PC-3 (cell line): Measurements from ENCODE around the gene ST6GALNAC3.

Experiments
- EZH2 ChIP-seq: fragments of 300-600 bp; sonication (generic); IDR thresholded peaks from one replicate; pipeline ENCODE4 v1.6.1; 2017; ENCODE audit warnings: antibody characterized with exemption, mild to moderate bottlenecking, low read length; ENCODE audit not compliant: unreplicated experiment
- EZH2phosphoT487 ChIP-seq: fragments of 300-600 bp; sonication (generic); IDR thresholded peaks from 2 replicates; pipeline ENCODE4 v1.6.1; 2018; ENCODE audit warnings: mild to moderate bottlenecking, antibody characterized with exemption, low read length, borderline replicate concordance
- TF ChIP-seq, protein P1 (sequence below): fragments of 300-600 bp; sonication (generic); conservative IDR thresholded peaks from 2 replicates; pipeline ENCODE4 v1.5.1; 2017; ENCODE audit warnings: antibody characterized with exemption, low read depth, mild to moderate bottlenecking, low read length

GRCh38 chr1:76542359-76542758 lies 467.8 kb downstream of the ST6GALNAC3 start:
- TF ChIP-seq EZH2: no peak
- TF ChIP-seq, protein P1, sequence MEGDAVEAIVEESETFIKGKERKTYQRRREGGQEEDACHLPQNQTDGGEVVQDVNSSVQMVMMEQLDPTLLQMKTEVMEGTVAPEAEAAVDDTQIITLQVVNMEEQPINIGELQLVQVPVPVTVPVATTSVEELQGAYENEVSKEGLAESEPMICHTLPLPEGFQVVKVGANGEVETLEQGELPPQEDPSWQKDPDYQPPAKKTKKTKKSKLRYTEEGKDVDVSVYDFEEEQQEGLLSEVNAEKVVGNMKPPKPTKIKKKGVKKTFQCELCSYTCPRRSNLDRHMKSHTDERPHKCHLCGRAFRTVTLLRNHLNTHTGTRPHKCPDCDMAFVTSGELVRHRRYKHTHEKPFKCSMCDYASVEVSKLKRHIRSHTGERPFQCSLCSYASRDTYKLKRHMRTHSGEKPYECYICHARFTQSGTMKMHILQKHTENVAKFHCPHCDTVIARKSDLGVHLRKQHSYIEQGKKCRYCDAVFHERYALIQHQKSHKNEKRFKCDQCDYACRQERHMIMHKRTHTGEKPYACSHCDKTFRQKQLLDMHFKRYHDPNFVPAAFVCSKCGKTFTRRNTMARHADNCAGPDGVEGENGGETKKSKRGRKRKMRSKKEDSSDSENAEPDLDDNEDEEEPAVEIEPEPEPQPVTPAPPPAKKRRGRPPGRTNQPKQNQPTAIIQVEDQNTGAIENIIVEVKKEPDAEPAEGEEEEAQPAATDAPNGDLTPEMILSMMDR: no peak
- no peak for TF ChIP-seq EZH2phosphoT487
